Measurements from ENCODE around the gene CAVIN1. TPM values are rescaled to one million over a fixed set of nuclear protein-coding genes. Genes with fewer than 3 reads are reported as not detected.

Gene CAVIN1
- 646 and 690 TPM in 2 replicates for total RNA-seq

GRCh38 chr17:42422958-42423712 is at the start of gene CAVIN1:
Gene CAVIN1 (minus strand): TSS chr17:42423256. CDS start chr17:42423097, 159 bp downstream.

GRCh38 chr17:42458497-42459255 is 35.6 kb upstream of the CAVIN1 start, which contains the start of gene ATP6V0A1:
Gene ATP6V0A1 (plus strand): TSS chr17:42458878. CDS start chr17:42460895, 2,017 bp downstream.

GRCh38 chr17:42388381-42389134 is 34.5 kb downstream of the CAVIN1 start, which contains the start of gene STAT3:
Gene STAT3 (minus strand): TSS chr17:42388442. CDS start chr17:42348516, 39,926 bp downstream.

Other genes starting within 250 kb of the CAVIN1 start
- not detected in 2 replicates for gene KCNH4, start 242.1 kb downstream of the CAVIN1 start, total RNA-seq
- not detected in 2 replicates for gene HCRT, start 237.8 kb downstream of the CAVIN1 start, total RNA-seq
- 19.7 and 21.4 TPM in 2 replicates for gene GHDC, start 228.8 kb downstream of the CAVIN1 start, total RNA-seq
- gene STAT5B, start 146.9 kb downstream of the CAVIN1 start, total RNA-seq = 18.4 and 23.0 TPM in 2 replicates
- gene STAT5A, start 134.8 kb downstream of the CAVIN1 start, total RNA-seq = 16.8 and 19.9 TPM in 2 replicates
- 104 and 126 TPM in 2 replicates for gene STAT3, start 34.8 kb downstream of the CAVIN1 start, total RNA-seq
- 79.3 and 90.8 TPM in 2 replicates for gene ATP6V0A1, start 35.6 kb upstream of the CAVIN1 start, total RNA-seq
- gene NAGLU, start 113.0 kb upstream of the CAVIN1 start, total RNA-seq = 44.9 and 46.9 TPM in 2 replicates
- 1.2 and 1.8 TPM in 2 replicates for gene HSD17B1, start 129.7 kb upstream of the CAVIN1 start, total RNA-seq
- 7.9 and 12.0 TPM in 2 replicates for gene COASY, start 138.9 kb upstream of the CAVIN1 start, total RNA-seq
- 34.8 and 42.1 TPM in 2 replicates for gene MLX, start 143.8 kb upstream of the CAVIN1 start, total RNA-seq
- 8.9 and 15.7 TPM in 2 replicates for gene PSMC3IP, start 154.5 kb upstream of the CAVIN1 start, total RNA-seq
- 50.7 and 55.1 TPM in 2 replicates for gene RETREG3, start 186.1 kb upstream of the CAVIN1 start, total RNA-seq
- gene TUBG1, start 186.4 kb upstream of the CAVIN1 start, total RNA-seq = 22.1 and 26.7 TPM in 2 replicates
- gene TUBG2, start 236.0 kb upstream of the CAVIN1 start, total RNA-seq = 6.5 and 9.3 TPM in 2 replicates

Measured in aortic smooth muscle cell (primary cell).